HG03442 (cell line): ENCODE data around the gene BARHL1.

ENCODE experiments used
- ATAC-seq: cut with Tn5 transposase; IDR thresholded peaks from one replicate; pipeline ENCODE4 v1.9.1; 2021; ENCODE audit warnings: mild to moderate bottlenecking, moderate library complexity; ENCODE audit not compliant: unreplicated experiment

BARHL1 gene

GRCh38 chr9:132586830-132587591 lies 4.6 kb downstream of the BARHL1 start:
- ATAC-seq, result no peak

DNA sequence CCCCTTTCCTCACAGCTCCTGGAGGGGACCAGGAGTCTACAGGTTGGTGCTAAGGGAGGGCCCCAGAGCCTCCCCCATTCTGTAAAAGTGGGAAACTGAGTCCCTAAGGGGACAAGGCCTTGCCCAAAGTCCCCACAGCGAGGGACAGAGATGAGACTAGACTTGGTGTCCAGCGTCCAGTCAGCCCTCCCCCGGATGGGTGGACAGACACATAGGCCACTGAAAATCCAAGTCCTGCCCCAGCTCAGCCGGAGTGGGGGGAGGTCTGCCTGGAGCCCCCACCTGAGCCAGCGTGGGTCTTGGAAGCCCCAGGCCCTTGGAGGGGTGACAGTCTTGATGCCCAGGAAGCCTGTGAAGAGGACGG lies 5.2 kb downstream of the BARHL1 start:
- no peak for ATAC-seq

- ATAC-seq, result no peak
These were observed 5.7 kb downstream of the BARHL1 start for GRCh38 chr9:132588098-132588497.

GRCh38 chr9:132588501-132589147 lies 6.2 kb downstream of the BARHL1 start:
- no peak for ATAC-seq

GRCh38 chr9:132589148-132590036 lies 7.0 kb downstream of the BARHL1 start:
- ATAC-seq, result no peak

DNA sequence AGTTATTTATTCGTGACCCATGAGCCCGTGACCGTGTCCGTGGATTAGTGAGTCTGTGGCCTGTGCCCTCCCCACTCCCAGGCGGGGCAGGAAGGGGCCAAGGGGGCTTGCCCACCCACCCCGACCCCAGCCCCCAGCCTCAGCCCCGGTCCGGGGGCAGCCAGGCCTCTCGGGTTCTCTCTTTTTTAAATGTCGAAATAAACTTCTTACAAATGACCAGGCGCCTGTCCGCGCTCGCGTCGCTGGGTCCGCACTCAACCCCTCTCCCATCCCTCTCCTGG lies 7.6 kb downstream of the BARHL1 start:
- ATAC-seq, result no peak

DNA sequence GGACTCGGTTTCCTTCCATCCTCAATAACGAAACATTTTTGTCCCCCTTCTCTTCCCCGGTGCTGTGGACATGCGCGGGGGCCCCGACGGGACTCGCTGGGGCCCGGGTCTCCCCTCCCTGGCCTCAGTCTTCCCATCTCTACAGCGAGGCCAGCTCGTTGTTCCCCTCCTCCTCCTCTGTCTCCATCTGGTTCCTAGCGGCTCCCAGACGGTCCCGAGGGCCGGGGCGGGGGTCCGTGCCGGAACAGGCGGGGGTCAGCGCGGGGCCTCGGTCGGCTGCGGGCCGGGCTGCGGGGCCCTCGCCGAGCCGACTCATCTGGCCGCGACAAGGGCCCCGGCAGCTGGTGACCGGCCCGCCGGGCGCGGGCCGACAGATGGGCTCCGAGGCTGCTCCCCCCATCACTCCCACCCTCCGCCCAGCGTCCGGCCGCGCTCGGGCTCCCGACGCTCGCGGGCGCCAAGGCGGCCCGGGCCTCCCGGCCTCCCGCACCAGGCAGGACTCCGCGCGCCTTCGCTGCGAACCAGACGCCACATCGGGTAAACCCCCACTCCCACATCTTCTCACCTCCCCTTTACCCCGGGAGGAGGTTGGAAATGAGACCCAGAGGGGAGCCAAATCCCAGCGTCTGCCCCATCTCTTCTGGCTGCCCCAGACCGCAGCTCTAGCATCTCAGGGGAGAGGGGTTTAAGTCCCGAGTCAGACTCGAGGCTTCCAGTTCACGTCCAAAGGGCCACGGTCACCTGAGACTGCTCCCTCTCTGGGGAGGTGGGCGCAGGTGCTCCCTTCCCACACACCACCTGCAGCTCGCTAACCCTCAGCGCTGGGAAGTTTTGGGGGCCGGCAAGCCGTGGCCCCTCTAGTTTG lies 8.1 kb downstream of the BARHL1 start:
- no peak for ATAC-seq

DNA sequence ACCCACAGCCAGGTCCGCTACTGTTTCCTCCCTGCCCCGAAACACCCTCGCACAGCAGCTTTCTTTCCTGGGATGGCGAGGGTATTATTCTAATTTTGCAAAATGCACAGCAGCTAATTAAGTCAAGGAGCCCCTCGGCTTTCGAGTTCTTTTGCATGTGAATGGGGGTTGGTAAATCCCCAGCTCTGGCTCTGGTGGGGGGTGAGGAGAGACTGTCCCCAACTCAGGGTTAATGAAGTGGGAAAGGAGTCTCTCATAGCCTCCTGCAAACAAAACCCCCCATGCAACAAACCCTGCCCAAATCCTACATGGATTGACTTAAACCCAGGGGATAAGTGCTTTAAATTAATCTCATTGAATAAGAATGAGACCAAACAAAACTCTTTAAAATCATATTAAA lies 8.8 kb downstream of the BARHL1 start:
- no peak for ATAC-seq

GRCh38 chr9:132591751-132592314 lies 9.4 kb downstream of the BARHL1 start:
- no peak for ATAC-seq

DNA sequence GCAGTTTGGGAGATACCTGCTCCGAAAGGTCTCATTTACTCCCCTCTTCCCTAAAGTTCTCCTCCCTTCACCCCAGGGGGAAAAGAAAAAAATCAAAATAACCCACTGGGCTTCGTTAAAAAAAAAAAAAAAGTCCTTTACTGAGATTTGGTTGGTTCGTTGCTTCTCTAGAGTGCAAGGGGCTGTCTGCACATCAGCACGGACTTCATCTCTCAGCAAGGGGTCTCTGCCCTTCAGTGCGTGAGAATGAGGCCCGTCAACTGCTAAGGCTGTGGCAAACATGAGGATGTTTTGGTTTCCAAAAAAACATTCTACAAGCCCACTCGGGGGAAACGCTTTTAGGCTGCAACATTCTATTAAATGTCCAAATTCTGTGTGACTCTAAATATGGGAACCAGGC lies 10.0 kb downstream of the BARHL1 start:
- ATAC-seq, result no peak

GRCh38 chr9:132594412-132594811 lies 12.0 kb downstream of the BARHL1 start:
- no peak for ATAC-seq

DNA sequence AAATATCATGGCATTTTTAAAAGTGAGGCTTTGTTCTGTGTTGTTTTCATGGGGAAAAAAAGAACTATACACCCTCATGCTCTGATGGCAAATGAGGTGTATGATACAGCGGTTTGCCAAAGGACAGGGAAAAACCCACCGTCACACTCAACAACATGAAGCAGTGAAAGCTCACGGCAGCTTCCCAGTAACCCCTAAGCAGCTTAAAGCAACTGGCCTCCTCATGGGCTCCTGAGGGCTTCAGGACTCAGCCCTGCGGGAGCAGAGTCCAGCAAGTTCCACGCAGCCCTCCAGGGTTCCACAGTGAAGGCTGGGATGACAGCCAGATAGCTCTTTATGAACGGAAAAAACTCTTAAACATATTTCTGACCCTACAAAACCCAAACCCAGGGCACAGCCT lies 12.9 kb downstream of the BARHL1 start:
- no peak for ATAC-seq

- no peak for ATAC-seq
These were observed 13.8 kb downstream of the BARHL1 start for GRCh38 chr9:132596200-132596599.

DNA sequence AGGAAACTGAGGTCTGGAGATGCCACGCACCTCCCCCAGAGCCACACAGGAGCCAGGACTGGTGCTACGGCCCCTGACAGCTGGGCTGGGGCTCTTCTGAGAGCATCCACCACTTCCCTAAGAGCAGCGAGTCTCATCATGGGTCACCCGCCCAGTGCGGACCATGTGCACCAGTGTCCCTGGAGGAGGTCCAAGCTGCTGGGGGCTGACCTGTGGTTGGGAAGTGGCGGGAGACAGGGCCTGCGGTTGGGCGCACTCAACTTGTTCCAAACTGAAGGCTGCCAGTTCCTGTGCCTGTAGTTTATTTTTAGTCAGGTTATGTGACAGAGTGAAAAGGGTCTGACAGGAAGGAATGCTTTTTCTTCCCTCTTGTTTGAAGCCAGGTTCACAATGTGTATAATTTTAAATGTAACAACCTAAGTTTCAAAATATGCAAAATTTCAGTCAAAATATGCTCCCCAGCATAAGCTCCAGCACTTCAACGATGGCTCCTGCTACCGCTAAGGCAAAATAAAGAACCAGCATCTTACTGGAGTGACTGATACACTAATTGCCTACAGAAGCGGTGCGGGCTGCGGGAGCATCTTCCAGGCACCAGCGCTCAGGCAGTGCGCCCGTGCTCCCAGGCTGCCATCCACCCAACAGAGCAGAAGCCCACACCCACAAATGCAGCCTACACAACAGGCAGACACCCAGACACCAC lies 14.8 kb downstream of the BARHL1 start:
- no peak for ATAC-seq

- ATAC-seq, result no peak
These were observed 18.0 kb downstream of the BARHL1 start for GRCh38 chr9:132600326-132600984.

- no peak for ATAC-seq
These were observed 19.8 kb downstream of the BARHL1 start for GRCh38 chr9:132602207-132602606.

GRCh38 chr9:132605387-132605786 lies 23.0 kb downstream of the BARHL1 start:
- ATAC-seq, result no peak

GRCh38 chr9:132606066-132606465 lies 23.7 kb downstream of the BARHL1 start:
- ATAC-seq, result no peak

DNA sequence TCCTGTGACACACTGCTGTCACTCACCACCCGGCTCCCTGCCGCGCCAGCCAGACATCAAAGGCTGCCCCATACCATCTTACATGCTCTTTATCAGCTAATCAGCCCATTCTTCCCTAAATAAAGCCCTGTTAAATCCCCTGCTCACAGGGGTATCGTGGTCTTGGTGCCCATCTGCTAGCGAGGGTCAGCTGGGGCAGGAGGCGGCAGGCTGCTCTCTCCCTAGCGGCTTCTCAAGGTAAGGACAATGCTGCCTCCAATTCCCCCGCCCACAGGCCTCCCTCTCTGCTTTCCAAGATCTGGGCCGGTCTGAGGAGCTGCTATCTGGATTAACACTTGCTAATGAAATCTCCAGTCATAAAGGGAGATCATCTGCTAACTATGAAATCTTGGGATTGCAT lies 26.8 kb downstream of the BARHL1 start:
- ATAC-seq, result no peak

GRCh38 chr9:132609829-132610228 lies 27.4 kb downstream of the BARHL1 start:
- ATAC-seq, result no peak
